GM23248 (cell line): Measurements from ENCODE around the gene HECTD2. TPM values are rescaled to one million over a fixed set of nuclear protein-coding genes. Genes with fewer than 3 reads are reported as not detected.

Experiments used
- DNase-seq: peaks from one replicate; pipeline ENCODE4 v3.0.0-alpha.2; 2015
- H2AFZ ChIP-seq: fragments of 200-600 bp; sonication (generic); 2 replicates; pipeline ENCODE4 v1.6.1; 2016; ENCODE audit warnings: antibody characterized with exemption
- H3F3A ChIP-seq: fragments of 200-600 bp; sonication (generic); 2 replicates; pipeline ENCODE4 v1.6.1; 2016; ENCODE audit warnings: mild to moderate bottlenecking, antibody characterized with exemption, mixed run types; ENCODE audit not compliant: insufficient read depth
- H3K27ac ChIP-seq: fragments of 200-600 bp; sonication (generic); 2 replicates; pipeline ENCODE4 v1.5.1; 2016; ENCODE audit warnings: mild to moderate bottlenecking
- H3K27me3 ChIP-seq: fragments of 200-600 bp; sonication (generic); replicated peaks from 2 replicates; pipeline ENCODE4 v1.6.1; 2016; ENCODE audit warnings: mild to moderate bottlenecking; ENCODE audit not compliant: insufficient read depth
- H3K36me3 ChIP-seq: fragments of 200-600 bp; sonication (generic); 2 replicates; pipeline ENCODE4 v1.6.1; 2016; ENCODE audit warnings: low read depth, mild to moderate bottlenecking
- H3K4me1 ChIP-seq: fragments of 200-600 bp; sonication (generic); 2 replicates; pipeline ENCODE4 v1.6.1; 2016; ENCODE audit warnings: mild to moderate bottlenecking; ENCODE audit not compliant: insufficient read depth
- H3K4me2 ChIP-seq: fragments of 200-600 bp; sonication (generic); one replicate; pipeline ENCODE4 v1.6.1; 2016; ENCODE audit warnings: mild to moderate bottlenecking; ENCODE audit not compliant: unreplicated experiment
- H3K4me3 ChIP-seq: fragments of 200-600 bp; sonication (generic); 2 replicates; pipeline ENCODE4 v1.5.1; 2016; ENCODE audit warnings: mild to moderate bottlenecking
- H3K79me2 ChIP-seq: fragments of 200-600 bp; sonication (generic); 2 replicates; pipeline ENCODE4 v1.6.1; 2016; ENCODE audit warnings: mild to moderate bottlenecking; ENCODE audit not compliant: insufficient read depth
- H3K9ac ChIP-seq: fragments of 200-600 bp; sonication (generic); 2 replicates; pipeline ENCODE4 v1.6.1; 2016; ENCODE audit warnings: mild to moderate bottlenecking
- H3K9me2 ChIP-seq: fragments of 200-600 bp; sonication (generic); 2 replicates; pipeline ENCODE4 v1.6.1; 2016; ENCODE audit warnings: mixed run types, mild to moderate bottlenecking, moderate library complexity; ENCODE audit not compliant: insufficient read depth
- H3K9me3 ChIP-seq: fragments of 200-600 bp; sonication (generic); one replicate; pipeline ENCODE4 v1.6.1; 2017; ENCODE audit warnings: low read depth
- H4K20me1 ChIP-seq: fragments of 200-600 bp; sonication (generic); 2 replicates; pipeline ENCODE4 v1.6.0; 2016; ENCODE audit not compliant: insufficient read depth
- EZH2 ChIP-seq: fragments of 200-600 bp; sonication (generic); IDR thresholded peaks from 2 replicates; pipeline ENCODE4 v1.6.1; 2018; ENCODE audit warnings: antibody characterized with exemption, mild to moderate bottlenecking; ENCODE audit not compliant: insufficient read depth, poor library complexity, severe bottlenecking
- EZH2phosphoT487 ChIP-seq: fragments of 200-600 bp; sonication (generic); IDR thresholded peaks from 2 replicates; pipeline ENCODE4 v1.6.1; 2018; ENCODE audit warnings: antibody characterized with exemption, moderate library complexity, mild to moderate bottlenecking, low read depth; ENCODE audit not compliant: insufficient read depth
- WGBS, 2 experiments: methylation state at CpG; one replicate each; pipeline ENCODE4 v1.1.6; 2015 to 2017; ENCODE audit warnings: low lambda C conversion rate in 2 of 2, low coverage in 1 of 2; ENCODE audit errors: missing lambda C conversion rate in 2 of 2; 5-methylcytosine and 5-hydroxymethylcytosine counted together
- in situ Hi-C: fragments of 300-500 bp; cut with MboI; formaldehyde crosslinking; loops from 2 replicates; pipeline ENCODE4 v1.15.0; 2020
- polyA plus RNA-seq: library from polyadenylated mRNA; unstranded; fragments of >200 nt; fragmentation: Nextera tagmentation; extraction: Ambion mirVana; gene quantifications from 2 replicates; pipeline ENCODE4 v1.2.1, GENCODE V29; 2016
- total RNA-seq: library from RNA; depleted of rRNA; stranded (reverse); fragments of >200 nt; shearing (Covaris generic); gene quantifications from 2 replicates; pipeline ENCODE4 v1.2.3, GENCODE V29; 2014

HECTD2 gene
- total and polyA plus RNA-seq, 2 experiments from 2014 or later: 9.5 to 14.8 TPM

- no peak overlapping the region for H3K27ac ChIP-seq
- in situ Hi-C loops: no loop called here
- no peaks in the 10 kb centered on the region for H3K9me3 ChIP-seq
- H3K9me2 ChIP-seq: no peaks in the 10 kb centered on the region
- no peaks in the 10 kb centered on the region; the same call in 1 of the 2 replicates for H3K4me1 ChIP-seq
- no peaks in the 10 kb centered on the region for H3K27me3 ChIP-seq
- DNase-seq: no peak
- H3F3A ChIP-seq: no peaks in the 10 kb centered on the region
- WGBS, 2 experiments: 46 to 51% methylated on average over 2 of the region's 2 CpGs
- TF ChIP-seq EZH2phosphoT487: no peak
- TF ChIP-seq EZH2: no peak
- no peaks in the 10 kb centered on the region for H3K36me3 ChIP-seq
- no peak overlapping the region for H3K9ac ChIP-seq
- H3K4me2 ChIP-seq: no peak overlapping the region
- no peaks in the 10 kb centered on the region for H4K20me1 ChIP-seq
- H3K79me2 ChIP-seq: no peaks in the 10 kb centered on the region
- no peak overlapping the region for H3K4me3 ChIP-seq
- H2AFZ ChIP-seq: no peak overlapping the region
Measured at GRCh38 chr10:91536733-91537132, 126.6 kb downstream of the HECTD2 start.

- H3K9ac ChIP-seq: no peak overlapping the region
- no peaks in the 10 kb centered on the region for H3K9me3 ChIP-seq
- H3K4me2 ChIP-seq: no peak overlapping the region
- H3F3A ChIP-seq: no peaks in the 10 kb centered on the region
- in situ Hi-C loops: no loop called here
- 86 to 88% methylated on average over 4 of the region's 4 CpGs for WGBS, 2 experiments
- no peaks in the 10 kb centered on the region for H3K79me2 ChIP-seq
- no peak for TF ChIP-seq EZH2phosphoT487
- TF ChIP-seq EZH2: no peak
- H3K4me1 ChIP-seq: no peaks in the 10 kb centered on the region; the same call in 1 of the 2 replicates
- DNase-seq: no peak
- H3K27ac ChIP-seq: no peak overlapping the region
- H3K9me2 ChIP-seq: no peaks in the 10 kb centered on the region
- no peaks in the 10 kb centered on the region for H3K27me3 ChIP-seq
- no peak overlapping the region for H2AFZ ChIP-seq
- H3K36me3 ChIP-seq: no peaks in the 10 kb centered on the region
- H3K4me3 ChIP-seq: no peak overlapping the region
- H4K20me1 ChIP-seq: no peaks in the 10 kb centered on the region
Measured at GRCh38 chr10:91537614-91538383, 127.7 kb downstream of the HECTD2 start.

GRCh38 chr10:91539930-91540329 is 129.8 kb downstream of the HECTD2 start:
- Histone ChIP-seq H3K9ac (no peak overlapping the region), H3K4me2 (no peak overlapping the region), H3K27me3 (no peaks in the 10 kb centered on the region), H3K4me3 (no peak overlapping the region), H3K4me1 (no peaks in the 10 kb centered on the region; the same call in 1 of the 2 replicates), H3K27ac (no peak overlapping the region), H3F3A (no peaks in the 10 kb centered on the region), H3K9me3 (no peaks in the 10 kb centered on the region), H3K79me2 (no peaks in the 10 kb centered on the region), H4K20me1 (no peaks in the 10 kb centered on the region), H3K36me3 (no peaks in the 10 kb centered on the region), H3K9me2 (no peaks in the 10 kb centered on the region), H2AFZ (no peak overlapping the region)
- WGBS, 2 experiments: 72 to 82% methylated on average over 5 of the region's 5 CpGs
- no peak for DNase-seq
- TF ChIP-seq EZH2: no peak
- in situ Hi-C loops: no loop called here

GRCh38 chr10:91540733-91541132 is 130.6 kb downstream of the HECTD2 start:
- WGBS, 2 experiments: 72 to 75% methylated on average over 6 of the region's 6 CpGs
- no peaks in the 10 kb centered on the region for H3K9me3 ChIP-seq
- H3K79me2 ChIP-seq: no peaks in the 10 kb centered on the region
- no peak overlapping the region for H3K27ac ChIP-seq
- DNase-seq: peak; percentile 48
- H3K4me2 ChIP-seq: no peak overlapping the region
- H3K9ac ChIP-seq: no peak overlapping the region
- H3K9me2 ChIP-seq: no peaks in the 10 kb centered on the region
- TF ChIP-seq EZH2phosphoT487 (no peak), EZH2 (no peak)
- H3F3A ChIP-seq: no peaks in the 10 kb centered on the region
- no peak overlapping the region for H3K4me3 ChIP-seq
- H4K20me1 ChIP-seq: no peaks in the 10 kb centered on the region
- no peaks in the 10 kb centered on the region; the same call in 1 of the 2 replicates for H3K4me1 ChIP-seq
- in situ Hi-C loops: no loop called here
- no peaks in the 10 kb centered on the region for H3K36me3 ChIP-seq
- no peak overlapping the region for H2AFZ ChIP-seq
- H3K27me3 ChIP-seq: no peaks in the 10 kb centered on the region

- no peak for DNase-seq
- no peak overlapping the region for H3K9ac ChIP-seq
Measured at GRCh38 chr10:91541481-91541880, 131.3 kb downstream of the HECTD2 start.

More at GRCh38 chr10:91541481-91541880, 131.3 kb downstream of the HECTD2 start:
- Histone ChIP-seq H3K27me3 (no peaks in the 10 kb centered on the region), H3K9me2 (no peaks in the 10 kb centered on the region), H3K79me2 (no peaks in the 10 kb centered on the region), H3K4me2 (no peak overlapping the region), H3K27ac (no peak overlapping the region), H3K9me3 (no peaks in the 10 kb centered on the region), H3K36me3 (no peaks in the 10 kb centered on the region), H3K4me1 (no peaks in the 10 kb centered on the region; the same call in 1 of the 2 replicates), H2AFZ (no peak overlapping the region), H3K4me3 (no peak overlapping the region), H4K20me1 (no peaks in the 10 kb centered on the region), H3F3A (no peaks in the 10 kb centered on the region)
- 41% methylated on average over 6 of the region's 6 CpGs for WGBS, 2 experiments
- TF ChIP-seq EZH2phosphoT487: no peak
- no peak for TF ChIP-seq EZH2
- in situ Hi-C loops: no loop called here
